MM.1S (cell line): ENCODE results near the gene PPP2R5C.
"Not testable (repeated sequence)": the region's sequence is repeated elsewhere in the genome, so short reads cannot be mapped to it uniquely, and the experiment has no call there.

ENCODE experiments used
- DNase-seq: peaks from one replicate; pipeline ENCODE4 v3.0.0-alpha.2; 2015
- H2AFZ ChIP-seq: fragments of 300-600 bp; sonication (generic); 2 replicates; pipeline ENCODE4 v1.6.0; 2016; ENCODE audit warnings: antibody characterized with exemption, low read length
- H3F3A ChIP-seq: fragments of 300-600 bp; sonication (generic); 2 replicates; pipeline ENCODE4 v1.6.1; 2016; ENCODE audit warnings: mild to moderate bottlenecking, antibody characterized with exemption, low read length, moderate library complexity, mixed read lengths; ENCODE audit not compliant: insufficient read depth
- H3K27ac ChIP-seq: fragments of 300-600 bp; sonication (generic); 2 replicates; pipeline ENCODE4 v1.5.1; 2016; ENCODE audit warnings: mild to moderate bottlenecking, low read length
- H3K27me3 ChIP-seq: fragments of 300-600 bp; sonication (generic); replicated peaks from 2 replicates; pipeline ENCODE4 v1.6.0; 2016; ENCODE audit warnings: low read length; ENCODE audit not compliant: insufficient read depth
- H3K36me3 ChIP-seq: fragments of 300-600 bp; sonication (generic); replicated peaks from 2 replicates; pipeline ENCODE4 v1.6.1; 2016; ENCODE audit warnings: mild to moderate bottlenecking, low read length, mixed read lengths; ENCODE audit not compliant: insufficient read depth
- H3K4me1 ChIP-seq: fragments of 300-600 bp; sonication (generic); 2 replicates; pipeline ENCODE4 v1.6.1; 2016; ENCODE audit warnings: low read length, mixed read lengths
- H3K4me2 ChIP-seq: fragments of 300-600 bp; sonication (generic); 2 replicates; pipeline ENCODE4 v1.6.0; 2016; ENCODE audit warnings: low read depth, low read length
- H3K4me3 ChIP-seq: fragments of 300-600 bp; sonication (generic); 2 replicates; pipeline ENCODE4 v1.5.1; 2016; ENCODE audit warnings: low read length, mixed read lengths
- H3K79me2 ChIP-seq: fragments of 300-600 bp; sonication (generic); 2 replicates; pipeline ENCODE4 v1.6.1; 2016; ENCODE audit warnings: mixed run types, low read length, mixed read lengths
- H3K9ac ChIP-seq: fragments of 300-600 bp; sonication (generic); 2 replicates; pipeline ENCODE4 v1.6.1; 2016; ENCODE audit warnings: low read length, mixed read lengths
- H3K9me2 ChIP-seq: fragments of 300-600 bp; sonication (generic); replicated peaks from 2 replicates; pipeline ENCODE4 v1.6.1; 2016; ENCODE audit warnings: mild to moderate bottlenecking, low read length, mixed read lengths; ENCODE audit not compliant: insufficient read depth
- H3K9me3 ChIP-seq: fragments of 300-600 bp; sonication (generic); replicated peaks from 2 replicates; pipeline ENCODE4 v1.6.1; 2016; ENCODE audit warnings: mild to moderate bottlenecking, low read length, mixed read lengths; ENCODE audit not compliant: insufficient read depth
- H4K20me1 ChIP-seq: fragments of 300-600 bp; sonication (generic); 2 replicates; pipeline ENCODE4 v1.6.1; 2016; ENCODE audit warnings: mild to moderate bottlenecking, low read length, moderate library complexity, mixed read lengths; ENCODE audit not compliant: insufficient read depth
- EZH2 ChIP-seq: fragments of 300-600 bp; sonication (generic); optimal IDR thresholded peaks from 2 replicates; pipeline ENCODE3; 2017; ENCODE audit warnings: low read depth, mild to moderate bottlenecking, antibody characterized with exemption, low read length, mixed read lengths
- EZH2phosphoT487 ChIP-seq: fragments of 300-600 bp; sonication (generic); IDR thresholded peaks from 2 replicates; pipeline ENCODE4 v1.6.1; 2018; ENCODE audit warnings: antibody characterized with exemption, low read length
- TF ChIP-seq, protein P1 (sequence below): fragments of 300-600 bp; sonication (generic); IDR thresholded peaks from 2 replicates; pipeline ENCODE4 v1.5.1; 2016; ENCODE audit warnings: antibody characterized with exemption, low read length, mixed read lengths

The PPP2R5C gene

DNA sequence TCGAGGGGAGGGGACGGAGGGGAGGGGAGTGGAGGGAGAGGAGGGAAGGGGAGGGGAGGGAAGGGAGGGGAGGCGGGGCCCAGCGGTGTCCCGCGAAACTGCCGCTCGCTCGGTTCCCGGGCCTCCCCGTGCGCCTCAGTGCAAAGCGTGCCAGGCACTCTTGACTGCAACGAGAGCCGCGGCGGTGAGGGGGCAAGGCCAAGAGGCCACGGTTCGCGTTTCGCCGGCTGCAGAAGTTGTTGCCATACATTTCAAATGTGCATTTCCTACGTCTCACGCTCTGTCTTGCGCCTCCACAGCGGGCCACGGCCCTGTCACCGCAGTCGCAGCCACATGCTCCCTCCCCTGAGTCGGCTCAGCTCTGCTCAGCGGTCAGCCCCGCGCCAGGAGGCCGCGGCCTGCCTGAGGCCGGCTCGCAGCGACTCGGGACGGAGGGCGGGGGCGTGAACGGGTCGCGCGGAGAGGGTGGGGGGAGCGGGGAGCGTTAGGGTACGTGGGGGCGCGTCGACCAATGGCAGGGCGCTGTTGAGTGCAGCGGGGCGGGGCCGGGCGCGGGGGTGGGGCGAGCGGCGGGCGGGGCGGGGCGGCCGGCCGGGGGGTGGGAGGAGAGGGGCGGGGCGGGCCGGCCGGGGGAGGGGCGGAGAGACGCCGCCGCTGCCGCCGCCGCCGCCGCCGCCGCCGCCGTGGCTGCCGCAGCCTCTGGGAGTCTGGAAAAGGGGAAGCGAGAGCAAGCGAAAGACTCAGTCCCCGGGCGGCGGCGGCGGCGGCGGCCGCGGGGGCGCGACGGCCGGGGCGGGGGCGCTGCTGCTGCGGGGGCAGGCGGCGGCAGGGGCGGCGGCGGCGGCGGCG lies at the start of gene PPP2R5C:
Gene PPP2R5C, plus strand, starts transcription at position 678 of the 849 bp plus-strand sequence. CDS start 185 bp downstream, outside the sequence.
- H3K4me3 ChIP-seq: peak within 1 kb of the TSS; percentile 87
- TF ChIP-seq EZH2 (no peak), EZH2phosphoT487 (no peak)
- TF ChIP-seq, protein P1, sequence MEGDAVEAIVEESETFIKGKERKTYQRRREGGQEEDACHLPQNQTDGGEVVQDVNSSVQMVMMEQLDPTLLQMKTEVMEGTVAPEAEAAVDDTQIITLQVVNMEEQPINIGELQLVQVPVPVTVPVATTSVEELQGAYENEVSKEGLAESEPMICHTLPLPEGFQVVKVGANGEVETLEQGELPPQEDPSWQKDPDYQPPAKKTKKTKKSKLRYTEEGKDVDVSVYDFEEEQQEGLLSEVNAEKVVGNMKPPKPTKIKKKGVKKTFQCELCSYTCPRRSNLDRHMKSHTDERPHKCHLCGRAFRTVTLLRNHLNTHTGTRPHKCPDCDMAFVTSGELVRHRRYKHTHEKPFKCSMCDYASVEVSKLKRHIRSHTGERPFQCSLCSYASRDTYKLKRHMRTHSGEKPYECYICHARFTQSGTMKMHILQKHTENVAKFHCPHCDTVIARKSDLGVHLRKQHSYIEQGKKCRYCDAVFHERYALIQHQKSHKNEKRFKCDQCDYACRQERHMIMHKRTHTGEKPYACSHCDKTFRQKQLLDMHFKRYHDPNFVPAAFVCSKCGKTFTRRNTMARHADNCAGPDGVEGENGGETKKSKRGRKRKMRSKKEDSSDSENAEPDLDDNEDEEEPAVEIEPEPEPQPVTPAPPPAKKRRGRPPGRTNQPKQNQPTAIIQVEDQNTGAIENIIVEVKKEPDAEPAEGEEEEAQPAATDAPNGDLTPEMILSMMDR: no peak
- peaks cover 3% of the 10 kb centered on the region; the same call in 1 of the 2 replicates for H3K4me1 ChIP-seq
- peak within 1 kb of the TSS; percentile 55; the same call in 1 of the 2 replicates for H3K27ac ChIP-seq
- no peaks in the 10 kb centered on the region for H3K79me2 ChIP-seq
- no peaks in the 10 kb centered on the region for H3K9me3 ChIP-seq
- no peaks in the 10 kb centered on the region for H3K27me3 ChIP-seq
- peak within 1 kb of the TSS; percentile 86 for H3K4me2 ChIP-seq
- H4K20me1 ChIP-seq: no peaks in the 10 kb centered on the region
- peak within 1 kb of the TSS; percentile 86 for H2AFZ ChIP-seq
- H3K9ac ChIP-seq: peak within 1 kb of the TSS; percentile 64
- no peaks in the 10 kb centered on the region for H3F3A ChIP-seq
- H3K36me3 ChIP-seq: no peaks in the 10 kb centered on the region
- DNase-seq: peak; percentile 63
- no peaks in the 10 kb centered on the region for H3K9me2 ChIP-seq

DNA sequence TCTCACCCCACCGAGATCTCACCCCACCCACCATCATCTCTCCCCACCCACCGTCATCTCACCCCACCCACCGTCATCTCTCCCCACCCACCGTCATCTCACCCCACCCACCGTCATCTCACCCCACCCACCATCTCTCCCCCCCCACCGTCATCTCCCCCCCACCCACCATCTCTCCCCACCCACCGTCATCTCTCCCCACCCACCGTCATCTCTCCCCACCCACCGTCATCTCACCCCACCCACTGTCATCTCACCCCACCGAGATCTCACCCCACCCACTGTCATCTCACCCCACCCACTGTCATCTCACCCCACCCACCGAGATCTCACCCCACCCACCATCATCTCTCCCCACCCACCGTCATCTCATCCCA lies 49.7 kb upstream of the PPP2R5C start:
- not testable (repeated sequence) for H4K20me1 ChIP-seq, H3K36me3 ChIP-seq, H3K4me3 ChIP-seq, H3K27ac ChIP-seq, H3K27me3 ChIP-seq, H3K9me3 ChIP-seq, H3K79me2 ChIP-seq, DNase-seq, H3K9me2 ChIP-seq, H2AFZ ChIP-seq, H3K4me1 ChIP-seq, H3K9ac ChIP-seq, H3F3A ChIP-seq, H3K4me2 ChIP-seq

DNA sequence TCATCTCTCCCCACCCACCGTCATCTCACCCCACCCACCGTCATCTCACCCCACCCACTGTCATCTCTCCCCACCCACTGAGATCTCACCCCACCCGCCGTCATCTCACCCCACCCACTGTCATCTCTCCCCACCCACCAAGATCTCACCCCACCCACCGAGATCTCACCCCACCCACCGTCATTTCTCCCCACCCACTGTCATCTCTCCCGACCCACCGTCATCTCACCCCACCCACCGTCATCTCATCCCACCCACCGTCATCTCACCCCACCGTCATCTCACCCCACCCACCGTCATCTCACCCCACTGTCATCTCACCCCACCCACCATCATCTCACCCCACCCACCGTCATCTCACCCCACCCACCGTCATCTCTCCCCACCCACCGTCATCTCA lies 49.2 kb upstream of the PPP2R5C start:
- not testable (repeated sequence) for H3K27me3 ChIP-seq, DNase-seq, H3K9me2 ChIP-seq, H3K9ac ChIP-seq, H2AFZ ChIP-seq, H4K20me1 ChIP-seq, H3K9me3 ChIP-seq, H3F3A ChIP-seq, H3K4me1 ChIP-seq, H3K36me3 ChIP-seq, H3K4me3 ChIP-seq, H3K79me2 ChIP-seq, H3K27ac ChIP-seq, H3K4me2 ChIP-seq

DNA sequence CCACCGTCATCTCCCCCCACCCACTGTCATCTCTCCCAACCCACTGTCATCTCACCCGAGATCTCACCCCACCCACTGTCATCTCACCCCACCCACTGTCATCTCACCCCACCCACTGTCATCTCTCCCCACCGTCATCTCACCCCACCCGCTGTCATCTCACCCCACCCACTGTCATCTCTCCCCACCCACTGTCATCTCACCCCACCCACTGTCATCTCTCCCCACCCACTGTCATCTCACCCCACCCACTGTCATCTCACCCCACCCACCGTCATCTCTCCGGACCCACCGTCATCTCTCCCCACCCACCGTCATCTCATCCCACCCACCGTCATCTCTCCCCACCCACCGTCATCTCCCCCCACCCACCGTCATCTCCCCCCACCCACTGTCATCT lies 48.4 kb upstream of the PPP2R5C start:
- not testable (repeated sequence) for H3K79me2 ChIP-seq, H3K36me3 ChIP-seq, H3K4me1 ChIP-seq, H4K20me1 ChIP-seq, H3K9me3 ChIP-seq, DNase-seq, H3K4me3 ChIP-seq, H3K9me2 ChIP-seq, H3K27ac ChIP-seq, H2AFZ ChIP-seq, H3F3A ChIP-seq, H3K9ac ChIP-seq, H3K27me3 ChIP-seq, H3K4me2 ChIP-seq
